KMS-11 (cell line): ENCODE measurements around the gene PLVAP.

Source experiments
- H2AFZ ChIP-seq: fragments of 200-600 bp; sonication (generic); 2 replicates; pipeline ENCODE4 v1.6.1; 2016; ENCODE audit warnings: antibody characterized with exemption, mixed run types, low read depth
- H3K27ac ChIP-seq: fragments of 200-600 bp; sonication (generic); 2 replicates; pipeline ENCODE4 v1.6.1; 2016; ENCODE audit warnings: mild to moderate bottlenecking, mixed run types
- H3K27me3 ChIP-seq: fragments of 200-600 bp; sonication (generic); 2 replicates; pipeline ENCODE4 v1.6.1; 2017; ENCODE audit warnings: mild to moderate bottlenecking, low read depth, mixed run types, moderate library complexity; ENCODE audit not compliant: insufficient read depth
- H3K36me3 ChIP-seq: fragments of 200-600 bp; sonication (generic); 2 replicates; pipeline ENCODE4 v1.6.1; 2017; ENCODE audit warnings: mild to moderate bottlenecking, mixed run types; ENCODE audit not compliant: insufficient read depth
- H3K4me1 ChIP-seq: fragments of 200-600 bp; sonication (generic); 2 replicates; pipeline ENCODE4 v1.6.1; 2016; ENCODE audit warnings: mild to moderate bottlenecking, low read depth, mixed run types; ENCODE audit not compliant: poor library complexity, severe bottlenecking
- H3K4me2 ChIP-seq: fragments of 200-600 bp; sonication (generic); 2 replicates; pipeline ENCODE4 v1.7.0; 2016; ENCODE audit warnings: mild to moderate bottlenecking, mixed run types
- H3K4me3 ChIP-seq: fragments of 200-600 bp; sonication (generic); IDR thresholded peaks from 2 replicates; pipeline ENCODE4 v1.6.1; 2017; ENCODE audit warnings: low read depth, low read length, mixed read lengths; ENCODE audit not compliant: insufficient read depth
- H3K79me2 ChIP-seq: fragments of 200-600 bp; sonication (generic); 2 replicates; pipeline ENCODE4 v1.6.1; 2016; ENCODE audit warnings: low read depth, mixed run types; ENCODE audit not compliant: insufficient read depth
- H3K9ac ChIP-seq: fragments of 200-600 bp; sonication (generic); 2 replicates; pipeline ENCODE4 v1.6.1; 2016; ENCODE audit warnings: mild to moderate bottlenecking, mixed run types
- H4K20me1 ChIP-seq: fragments of 200-600 bp; sonication (generic); 2 replicates; pipeline ENCODE4 v1.6.1; 2016; ENCODE audit warnings: mild to moderate bottlenecking, mixed run types; ENCODE audit not compliant: insufficient read depth
- TF ChIP-seq, protein P1 (sequence below): fragments of 200-600 bp; sonication (generic); conservative IDR thresholded peaks from 2 replicates; pipeline ENCODE4 v1.6.1; 2017; ENCODE audit warnings: low read depth, mild to moderate bottlenecking, antibody characterized with exemption, low read length, moderate library complexity, mixed read lengths

Gene PLVAP

DNA sequence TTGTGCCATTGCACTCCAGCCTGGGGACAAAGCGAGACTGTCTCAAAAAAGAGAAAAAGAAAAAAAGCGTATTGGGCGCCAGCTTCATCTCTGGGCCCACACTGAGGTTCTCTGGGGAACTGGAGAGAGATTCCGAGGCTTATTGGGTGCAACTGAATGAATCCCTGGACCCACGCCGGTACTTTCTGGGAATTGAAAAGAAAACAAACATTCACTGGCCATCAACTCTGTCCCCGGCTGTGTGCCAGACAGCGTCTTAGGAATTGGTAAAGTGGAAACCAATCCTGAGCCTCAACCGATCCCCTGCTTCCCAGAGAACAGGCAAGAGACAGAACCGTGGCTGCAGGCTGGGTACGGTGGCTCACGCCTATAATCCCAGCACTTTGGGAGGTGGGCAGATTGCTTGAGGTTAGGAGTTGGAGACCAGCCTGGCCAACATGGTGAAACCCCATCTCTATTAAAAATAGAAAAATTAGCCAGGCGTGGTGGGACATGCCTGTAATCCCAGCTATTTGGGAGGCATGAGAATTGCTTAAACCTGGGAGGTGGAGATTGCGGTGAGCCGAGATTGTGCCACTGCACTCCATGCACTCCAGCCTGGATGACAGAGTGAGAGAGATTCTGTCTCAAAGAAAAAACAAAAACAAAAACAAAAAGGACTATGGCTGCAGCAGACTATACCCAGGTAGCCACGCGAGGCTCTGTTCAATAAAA, 51.1 kb downstream of the PLVAP start:
- Histone ChIP-seq H3K4me1 (no peaks in the 10 kb centered on the region), H3K4me3 (no peak overlapping the region), H3K9ac (no peak overlapping the region), H3K27ac (no peak overlapping the region), H3K36me3 (no peaks in the 10 kb centered on the region), H4K20me1 (no peaks in the 10 kb centered on the region), H2AFZ (no peak overlapping the region), H3K4me2 (no peak overlapping the region), H3K79me2 (no peaks in the 10 kb centered on the region), H3K27me3 (no peaks in the 10 kb centered on the region)
- TF ChIP-seq, protein P1, sequence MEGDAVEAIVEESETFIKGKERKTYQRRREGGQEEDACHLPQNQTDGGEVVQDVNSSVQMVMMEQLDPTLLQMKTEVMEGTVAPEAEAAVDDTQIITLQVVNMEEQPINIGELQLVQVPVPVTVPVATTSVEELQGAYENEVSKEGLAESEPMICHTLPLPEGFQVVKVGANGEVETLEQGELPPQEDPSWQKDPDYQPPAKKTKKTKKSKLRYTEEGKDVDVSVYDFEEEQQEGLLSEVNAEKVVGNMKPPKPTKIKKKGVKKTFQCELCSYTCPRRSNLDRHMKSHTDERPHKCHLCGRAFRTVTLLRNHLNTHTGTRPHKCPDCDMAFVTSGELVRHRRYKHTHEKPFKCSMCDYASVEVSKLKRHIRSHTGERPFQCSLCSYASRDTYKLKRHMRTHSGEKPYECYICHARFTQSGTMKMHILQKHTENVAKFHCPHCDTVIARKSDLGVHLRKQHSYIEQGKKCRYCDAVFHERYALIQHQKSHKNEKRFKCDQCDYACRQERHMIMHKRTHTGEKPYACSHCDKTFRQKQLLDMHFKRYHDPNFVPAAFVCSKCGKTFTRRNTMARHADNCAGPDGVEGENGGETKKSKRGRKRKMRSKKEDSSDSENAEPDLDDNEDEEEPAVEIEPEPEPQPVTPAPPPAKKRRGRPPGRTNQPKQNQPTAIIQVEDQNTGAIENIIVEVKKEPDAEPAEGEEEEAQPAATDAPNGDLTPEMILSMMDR: no peak

DNA sequence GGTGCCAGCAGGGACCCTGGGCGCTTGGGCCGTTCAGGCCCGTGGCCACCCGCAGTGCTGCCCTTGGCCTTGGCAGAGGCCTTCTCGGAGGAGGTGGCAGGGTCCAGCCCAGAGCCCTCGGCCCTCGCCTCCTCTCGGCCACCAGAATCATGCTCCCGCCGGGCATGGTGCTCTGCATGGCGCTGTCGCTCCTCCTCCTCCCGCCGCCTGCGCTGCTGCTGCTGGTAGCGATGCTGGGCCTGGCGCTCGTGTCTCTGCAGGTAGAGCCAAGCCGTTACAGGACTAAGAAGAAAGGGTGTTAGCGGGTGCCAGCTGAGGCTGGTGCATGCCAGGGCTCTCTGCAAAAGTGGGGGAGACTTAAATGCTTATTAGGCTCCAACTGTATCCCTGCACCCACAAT, 52.0 kb downstream of the PLVAP start:
- H3K36me3 ChIP-seq: no peaks in the 10 kb centered on the region
- H4K20me1 ChIP-seq: no peaks in the 10 kb centered on the region
- no peaks in the 10 kb centered on the region for H3K79me2 ChIP-seq
- H2AFZ ChIP-seq: no peak overlapping the region
- H3K4me1 ChIP-seq: no peaks in the 10 kb centered on the region
- H3K4me2 ChIP-seq: no peak overlapping the region
- no peak overlapping the region for H3K4me3 ChIP-seq
- TF ChIP-seq, protein P1: no peak
- H3K27me3 ChIP-seq: no peaks in the 10 kb centered on the region
- H3K27ac ChIP-seq: no peak overlapping the region
- H3K9ac ChIP-seq: no peak overlapping the region

DNA sequence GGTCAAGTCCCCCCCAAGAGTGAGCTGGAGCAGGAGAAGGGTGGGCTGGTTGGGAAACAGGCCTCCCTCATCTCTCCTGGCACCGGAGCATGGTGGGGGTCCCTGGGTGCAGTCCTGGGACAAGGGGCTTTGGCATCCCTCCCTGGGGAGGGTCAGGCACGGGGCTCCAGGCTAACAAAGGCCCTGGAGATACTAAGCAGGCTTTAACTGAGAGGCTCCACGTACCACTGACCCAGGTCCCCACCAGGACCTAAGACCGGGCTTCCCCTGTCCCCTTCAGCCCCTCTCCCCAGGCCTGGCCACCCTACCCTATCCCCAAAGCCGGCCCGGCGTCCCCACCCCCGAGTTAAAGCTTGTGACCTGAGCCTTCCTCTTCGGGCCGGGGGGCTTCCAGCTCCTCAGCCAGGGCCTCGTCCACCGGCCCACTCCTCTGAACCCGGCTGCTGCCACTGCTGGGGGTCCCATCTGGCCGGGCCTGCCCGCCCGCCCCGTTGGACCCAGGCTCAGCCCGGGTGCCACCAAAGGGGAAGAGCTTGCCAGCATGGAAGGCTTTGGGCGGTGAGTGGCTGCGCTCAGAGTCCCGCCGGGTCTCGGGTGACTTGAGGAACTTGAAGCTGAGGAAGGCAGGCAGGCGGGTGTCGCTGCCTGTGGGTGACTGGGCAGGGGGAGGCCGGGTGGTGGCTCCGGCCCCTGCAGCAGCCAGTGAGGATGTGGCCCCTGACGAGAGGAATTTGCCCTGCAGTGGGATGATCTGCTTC, 52.6 kb downstream of the PLVAP start:
- Histone ChIP-seq H3K27ac (no peak overlapping the region), H3K27me3 (no peaks in the 10 kb centered on the region), H3K4me3 (no peak overlapping the region), H2AFZ (no peak overlapping the region), H4K20me1 (no peaks in the 10 kb centered on the region), H3K9ac (no peak overlapping the region), H3K36me3 (no peaks in the 10 kb centered on the region), H3K79me2 (no peaks in the 10 kb centered on the region), H3K4me2 (no peak overlapping the region), H3K4me1 (no peaks in the 10 kb centered on the region)
- TF ChIP-seq, protein P1: no peak

DNA sequence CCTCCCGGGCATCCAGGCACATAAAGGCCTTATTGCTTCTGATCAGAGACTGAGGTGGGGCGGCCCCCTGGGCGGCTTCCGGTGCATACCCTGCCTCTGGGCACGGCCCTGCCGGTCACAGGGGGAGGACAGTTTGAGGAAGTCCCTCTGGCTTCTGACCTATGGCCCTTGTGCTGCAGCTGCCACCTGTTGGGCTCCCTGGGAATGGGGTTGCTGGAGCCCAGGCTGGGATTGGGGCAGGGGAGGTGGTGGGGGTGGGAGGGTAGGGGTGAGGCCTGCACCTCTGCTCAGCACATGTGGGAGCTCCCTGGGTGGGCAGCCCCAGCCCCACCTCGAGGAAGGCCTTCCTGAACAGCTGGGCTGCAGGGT, 53.2 kb downstream of the PLVAP start:
- Histone ChIP-seq H3K27me3 (no peaks in the 10 kb centered on the region), H4K20me1 (no peaks in the 10 kb centered on the region), H3K4me1 (no peaks in the 10 kb centered on the region), H3K9ac (no peak overlapping the region), H3K4me2 (no peak overlapping the region), H3K4me3 (no peak overlapping the region), H2AFZ (no peak overlapping the region), H3K79me2 (no peaks in the 10 kb centered on the region), H3K36me3 (no peaks in the 10 kb centered on the region), H3K27ac (no peak overlapping the region)
- TF ChIP-seq, protein P1: no peak
